DND-41 (cell line): ENCODE measurements around the gene PDHA1.
A peak's percentile ranks its signal among the peaks of the same experiment; 100 is the strongest.

Experiments
- ATAC-seq: fragments of 200-7000 bp; cut with Tn5 transposase; 3 replicates; pipeline ENCODE4 v1.9.1; 2021; ENCODE audit warnings: low read depth; ENCODE audit not compliant: insufficient read depth
- DNase-seq: peaks from one replicate; pipeline ENCODE4 v3.0.0-alpha.2; 2020
- H2AFZ ChIP-seq: 2 replicates; pipeline ENCODE4 v1.6.0; 2012; ENCODE audit warnings: low read depth, low read length
- H3K27ac ChIP-seq: 2 replicates; pipeline ENCODE4 v1.5.1; 2012; ENCODE audit warnings: low read length, inconsistent platforms
- H3K27me3 ChIP-seq: fragments of 200-600 bp; sonication (generic); 2 replicates; pipeline ENCODE4 v1.6.0; 2012; ENCODE audit warnings: low read length, mild to moderate bottlenecking, inconsistent platforms; ENCODE audit not compliant: insufficient read depth, poor library complexity
- H3K36me3 ChIP-seq: 2 replicates; pipeline ENCODE4 v1.5.1; 2012; ENCODE audit warnings: low read length, inconsistent platforms; ENCODE audit not compliant: insufficient read depth
- H3K4me1 ChIP-seq: 2 replicates; pipeline ENCODE4 v1.5.1; 2012; ENCODE audit warnings: mild to moderate bottlenecking, low read length; ENCODE audit not compliant: insufficient read depth
- H3K4me2 ChIP-seq: 2 replicates; pipeline ENCODE4 v1.6.0; 2012; ENCODE audit warnings: mild to moderate bottlenecking, moderate library complexity, low read length, inconsistent platforms; ENCODE audit not compliant: insufficient read depth
- H3K4me3 ChIP-seq, 2 experiments: fragments of 200-600 bp in 1 of 2; shearing (Covaris generic) in 1 of 2; 2 replicates each; pipeline ENCODE4 v1.5.1; 2012 to 2016; ENCODE audit warnings: inconsistent platforms in 2 of 2, low read length in 2 of 2, mild to moderate bottlenecking in 2 of 2, low read depth in 1 of 2, moderate library complexity in 1 of 2
- H3K79me2 ChIP-seq: 2 replicates; pipeline ENCODE4 v1.6.0; 2012; ENCODE audit warnings: low read length, inconsistent platforms; ENCODE audit not compliant: insufficient read depth
- H3K9ac ChIP-seq: 2 replicates; pipeline ENCODE4 v1.6.0; 2012; ENCODE audit warnings: low read depth, mild to moderate bottlenecking, inconsistent platforms, low read length, moderate library complexity
- H3K9me3 ChIP-seq: 2 replicates; pipeline ENCODE4 v1.5.1; 2012; ENCODE audit warnings: low read length, moderate library complexity, mild to moderate bottlenecking, inconsistent platforms; ENCODE audit not compliant: insufficient read depth, severe bottlenecking
- H4K20me1 ChIP-seq: 2 replicates; pipeline ENCODE4 v1.6.0; 2012; ENCODE audit warnings: low read length; ENCODE audit not compliant: insufficient read depth
- CTCF ChIP-seq: IDR thresholded peaks from 2 replicates; pipeline ENCODE4 v1.5.1; 2012; ENCODE audit warnings: borderline replicate concordance, low read length, moderate library complexity, mild to moderate bottlenecking; ENCODE audit not compliant: poor library complexity, severe bottlenecking; ENCODE audit errors: extremely low read depth
- EZH2 ChIP-seq: IDR thresholded peaks from 3 replicates; pipeline ENCODE4 v1.6.1; 2012; ENCODE audit warnings: borderline replicate concordance, low read depth, mild to moderate bottlenecking, moderate library complexity, low read length, inconsistent platforms; ENCODE audit not compliant: severe bottlenecking

Gene PDHA1

DNA sequence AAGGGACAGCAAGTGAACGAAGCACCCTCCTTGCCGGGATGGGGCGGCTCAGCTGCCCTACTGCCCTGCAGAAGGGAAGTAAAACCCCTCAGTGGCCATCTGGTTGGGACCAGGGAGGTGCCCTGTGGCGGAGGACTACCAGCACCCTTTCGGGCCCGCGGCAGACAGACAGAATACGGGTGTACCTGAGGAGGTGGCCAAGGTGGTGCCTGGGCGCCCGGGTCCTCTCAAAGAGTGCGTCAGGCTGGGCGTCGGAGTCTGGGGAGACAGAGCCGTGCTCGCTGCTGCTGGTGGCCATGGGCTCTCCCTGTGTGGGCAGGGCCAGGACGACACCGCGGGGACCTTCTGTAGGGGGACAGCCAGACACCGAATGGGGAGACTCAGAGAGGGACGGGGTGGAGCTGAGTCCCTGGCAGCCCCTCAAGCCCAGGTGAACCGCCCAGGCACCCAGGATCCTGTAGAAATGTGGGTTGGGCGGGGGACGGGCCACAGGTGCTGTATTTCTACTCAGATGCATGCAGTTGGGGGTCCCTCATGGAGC, 29.7 kb downstream of the PDHA1 start:
- no peak overlapping the region for H3K27ac ChIP-seq
- H3K36me3 ChIP-seq = no peaks in the 10 kb centered on the region
- TF ChIP-seq CTCF (no peak), EZH2 (no peak)
- DNase-seq (no peak), ATAC-seq (no peak)
- no peak overlapping the region for H2AFZ ChIP-seq
- H3K79me2 ChIP-seq = no peaks in the 10 kb centered on the region
- peak overlapping the region; percentile 83; the same call in 1 of the 2 replicates for H3K4me2 ChIP-seq
- H3K9ac ChIP-seq = no peak overlapping the region
- peaks cover 9% of the 10 kb centered on the region for H3K4me1 ChIP-seq
- H4K20me1 ChIP-seq = no peaks in the 10 kb centered on the region
- no peak overlapping the region for H3K4me3 ChIP-seq
- H3K27me3 ChIP-seq = no peaks in the 10 kb centered on the region
- no peaks in the 10 kb centered on the region for H3K9me3 ChIP-seq

- Histone ChIP-seq H3K27ac (no peak overlapping the region), H3K9ac (no peak overlapping the region), H3K4me1 (peaks cover 9% of the 10 kb centered on the region), H3K9me3 (no peaks in the 10 kb centered on the region), H3K36me3 (no peaks in the 10 kb centered on the region), H4K20me1 (no peaks in the 10 kb centered on the region), H3K79me2 (no peaks in the 10 kb centered on the region), H3K4me3 (no peak overlapping the region), H3K27me3 (no peaks in the 10 kb centered on the region), H3K4me2 (no peak overlapping the region), H2AFZ (no peak overlapping the region)
- TF ChIP-seq EZH2 = no peak
- no peak for TF ChIP-seq CTCF
- ATAC-seq (no peak), DNase-seq (no peak)
Measured at GRCh38 chrX:19375546-19375945, 31.8 kb downstream of the PDHA1 start.

DNA sequence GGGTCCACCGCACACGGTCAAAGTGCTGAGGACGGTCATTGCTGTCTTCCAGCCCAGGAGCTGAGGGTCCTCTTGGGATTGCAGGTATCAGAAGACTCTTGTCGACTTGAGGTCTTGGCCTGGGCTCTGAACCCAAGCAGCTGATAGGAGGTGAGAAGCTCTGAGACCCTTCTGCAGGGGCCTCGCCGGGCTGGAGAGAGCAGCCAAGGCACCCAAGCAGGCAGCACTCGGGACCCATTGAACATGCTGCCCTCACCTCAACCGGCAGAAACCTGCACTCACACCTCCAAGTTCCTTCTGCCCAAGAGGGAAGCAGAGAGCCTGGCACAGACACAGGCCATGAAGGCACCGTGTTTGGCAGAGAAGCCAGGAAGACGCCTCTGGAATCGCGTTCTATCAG, 34.1 kb downstream of the PDHA1 start:
- Histone ChIP-seq H3K9me3 (no peaks in the 10 kb centered on the region), H4K20me1 (no peaks in the 10 kb centered on the region), H3K36me3 (no peaks in the 10 kb centered on the region), H3K27ac (no peak overlapping the region), H3K27me3 (no peaks in the 10 kb centered on the region), H3K79me2 (no peaks in the 10 kb centered on the region), H2AFZ (no peak overlapping the region), H3K4me3 (no peak overlapping the region), H3K4me1 (peaks cover under 1% of the 10 kb centered on the region), H3K4me2 (no peak overlapping the region), H3K9ac (no peak overlapping the region)
- ATAC-seq (no peak), DNase-seq (no peak)
- no peak for TF ChIP-seq EZH2
- TF ChIP-seq CTCF = no peak

DNA sequence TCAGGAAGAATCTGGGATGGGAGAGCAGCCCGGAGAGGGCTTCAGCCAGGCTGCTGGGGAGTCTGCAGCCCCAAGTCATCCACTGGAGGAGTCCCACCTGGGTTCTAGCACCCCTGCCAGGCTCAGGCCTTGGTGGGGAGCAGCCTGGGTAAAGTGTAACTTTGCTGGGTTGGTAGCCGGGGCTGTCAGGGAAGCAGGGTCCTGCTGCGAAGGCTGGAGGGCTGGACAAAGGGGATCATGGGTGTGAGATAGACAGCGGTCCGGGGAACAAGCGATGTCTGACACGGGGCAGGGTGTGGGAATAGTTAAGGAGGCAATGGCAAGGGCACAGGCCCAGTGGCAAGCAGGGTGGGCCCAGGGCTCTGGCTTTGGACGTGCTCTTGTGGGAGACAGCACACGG, 37.6 kb downstream of the PDHA1 start:
- DNase-seq = no peak
- H3K36me3 ChIP-seq = no peaks in the 10 kb centered on the region
- H3K27ac ChIP-seq = no peak overlapping the region

More for the DNA sequence above, 37.6 kb downstream of the PDHA1 start:
- no peaks in the 10 kb centered on the region for H3K27me3 ChIP-seq
- no peak overlapping the region for H3K9ac ChIP-seq
- no peak overlapping the region for H2AFZ ChIP-seq
- no peaks in the 10 kb centered on the region for H3K4me1 ChIP-seq
- no peaks in the 10 kb centered on the region for H4K20me1 ChIP-seq
- no peak overlapping the region for H3K4me2 ChIP-seq
- no peak for ATAC-seq
- no peak for TF ChIP-seq EZH2
- no peak for TF ChIP-seq CTCF
- no peaks in the 10 kb centered on the region for H3K9me3 ChIP-seq
- no peak overlapping the region for H3K4me3 ChIP-seq
- no peaks in the 10 kb centered on the region for H3K79me2 ChIP-seq
